Neural cell (in vitro differentiated cells): Measurements from ENCODE around the gene MOCOS. TPM values are rescaled to one million over a fixed set of nuclear protein-coding genes. Genes with fewer than 3 reads are reported as not detected.

Source experiments
- H2AFZ ChIP-seq: fragments of 200-600, 300-800 bp; sonication (generic), shearing (Covaris generic); 2 replicates; pipeline ENCODE4 v1.6.0; 2014; ENCODE audit warnings: low read depth, mild to moderate bottlenecking, antibody characterized with exemption, low read length, moderate library complexity
- H3F3A ChIP-seq: fragments of 200-600 bp; shearing (Covaris generic); 2 replicates; pipeline ENCODE4 v1.6.1; 2016; ENCODE audit warnings: mild to moderate bottlenecking, moderate library complexity, mixed read lengths, antibody characterized with exemption, low read length; ENCODE audit not compliant: insufficient read depth, poor library complexity, severe bottlenecking
- H3K27ac ChIP-seq: fragments of 200-600, 300-800 bp; sonication (generic), shearing (Covaris generic); 2 replicates; pipeline ENCODE4 v1.5.1; 2014; ENCODE audit warnings: mild to moderate bottlenecking, low read length, moderate library complexity
- H3K27me3 ChIP-seq: fragments of 300-800, 200-600 bp; sonication (generic), shearing (Covaris generic); 2 replicates; pipeline ENCODE4 v1.6.0; 2014; ENCODE audit warnings: mild to moderate bottlenecking, low read depth, low read length, moderate library complexity; ENCODE audit not compliant: insufficient read depth
- H3K36me3 ChIP-seq: fragments of 300-800, 200-600 bp; sonication (generic), shearing (Covaris generic); 2 replicates; pipeline ENCODE4 v1.5.1; 2014; ENCODE audit warnings: mild to moderate bottlenecking, antibody characterized with exemption, low read length, moderate library complexity; ENCODE audit not compliant: insufficient read depth
- H3K4me2 ChIP-seq: fragments of 300-800, 200-600 bp; sonication (generic), shearing (Covaris generic); 2 replicates; pipeline ENCODE4 v1.6.0; 2014; ENCODE audit warnings: mild to moderate bottlenecking, low read length
- H3K4me3 ChIP-seq: fragments of 300-800, 200-600 bp; sonication (generic), shearing (Covaris generic); 2 replicates; pipeline ENCODE4 v1.5.1; 2014; ENCODE audit warnings: mild to moderate bottlenecking, low read length, moderate library complexity
- H3K79me2 ChIP-seq: fragments of 200-600 bp; shearing (Covaris generic); replicated peaks from 2 replicates; pipeline ENCODE4 v1.6.0; 2014; ENCODE audit warnings: mild to moderate bottlenecking, low read length, moderate library complexity; ENCODE audit not compliant: insufficient read depth
- H3K9ac ChIP-seq: fragments of 300-800, 200-600 bp; sonication (generic), shearing (Covaris generic); 2 replicates; pipeline ENCODE4 v1.6.1; 2016; ENCODE audit warnings: mild to moderate bottlenecking, low read length, mixed read lengths
- H3K9me2 ChIP-seq: fragments of 200-600 bp; shearing (Covaris generic); 2 replicates; pipeline ENCODE4 v1.6.1; 2016; ENCODE audit warnings: mild to moderate bottlenecking, low read length, mixed read lengths; ENCODE audit not compliant: insufficient read depth
- H3K9me3 ChIP-seq: fragments of 200-600, 300-800 bp; sonication (generic), shearing (Covaris generic); 2 replicates; pipeline ENCODE4 v1.6.1; 2016; ENCODE audit warnings: mild to moderate bottlenecking, mixed run types, low read length, moderate library complexity, mixed read lengths
- H4K20me1 ChIP-seq: fragments of 200-600 bp; shearing (Covaris generic); 2 replicates; pipeline ENCODE4 v1.6.1; 2016; ENCODE audit warnings: mild to moderate bottlenecking, mixed run types; ENCODE audit not compliant: insufficient read depth
- EP300 ChIP-seq: fragments of 450-650 bp; conservative IDR thresholded peaks from 2 replicates; pipeline ENCODE4 v1.6.1; 2014; ENCODE audit warnings: antibody characterized with exemption, mild to moderate bottlenecking, moderate library complexity; ENCODE audit not compliant: poor library complexity, severe bottlenecking
- EZH2 ChIP-seq: fragments of 200-600, 300-800 bp; shearing (Covaris generic), sonication (generic); IDR thresholded peaks from 2 replicates; pipeline ENCODE4 v1.6.1; 2014; ENCODE audit warnings: antibody characterized with exemption, low read length, borderline replicate concordance, mild to moderate bottlenecking; ENCODE audit not compliant: insufficient read depth, poor library complexity, severe bottlenecking
- MXI1 ChIP-seq: fragments of 450-650 bp; conservative IDR thresholded peaks from 2 replicates; pipeline ENCODE4 v1.6.1; 2014; ENCODE audit warnings: antibody characterized with exemption, mild to moderate bottlenecking; ENCODE audit not compliant: poor library complexity, severe bottlenecking
- POLR2AphosphoS5 ChIP-seq: IDR thresholded peaks from 2 replicates; pipeline ENCODE4 v1.6.1; 2012
- RAD21 ChIP-seq: fragments of 450-650 bp; conservative IDR thresholded peaks from 2 replicates; pipeline ENCODE4 v1.6.1; 2014; ENCODE audit warnings: antibody characterized with exemption, mild to moderate bottlenecking, moderate library complexity
- SMC3 ChIP-seq: fragments of 450-650 bp; conservative IDR thresholded peaks from 2 replicates; pipeline ENCODE4 v1.6.1; 2014; ENCODE audit warnings: antibody characterized with exemption, mild to moderate bottlenecking, moderate library complexity; ENCODE audit not compliant: poor library complexity
- TAF1 ChIP-seq: IDR thresholded peaks from 2 replicates; pipeline ENCODE4 v1.6.1; 2012; ENCODE audit warnings: low read depth
- polyA plus RNA-seq: library from polyadenylated mRNA; depleted of rRNA; stranded (reverse); fragments of >200 nt; gene quantifications from 2 replicates; pipeline ENCODE4 v1.2.3, GENCODE V29; 2014
- TF ChIP-seq, protein P1 (sequence below): fragments of 450-650 bp; IDR thresholded peaks from 2 replicates; pipeline ENCODE4 v1.5.1; 2014; ENCODE audit warnings: antibody characterized with exemption, mild to moderate bottlenecking, moderate library complexity; ENCODE audit not compliant: poor library complexity, severe bottlenecking
- TF ChIP-seq, protein P2 (sequence below): IDR thresholded peaks from 2 replicates; pipeline ENCODE4 v1.6.1; 2012; ENCODE audit warnings: borderline replicate concordance

The MOCOS gene
- polyA plus RNA-seq, 1 donor from 2014 or later, result not detected

DNA sequence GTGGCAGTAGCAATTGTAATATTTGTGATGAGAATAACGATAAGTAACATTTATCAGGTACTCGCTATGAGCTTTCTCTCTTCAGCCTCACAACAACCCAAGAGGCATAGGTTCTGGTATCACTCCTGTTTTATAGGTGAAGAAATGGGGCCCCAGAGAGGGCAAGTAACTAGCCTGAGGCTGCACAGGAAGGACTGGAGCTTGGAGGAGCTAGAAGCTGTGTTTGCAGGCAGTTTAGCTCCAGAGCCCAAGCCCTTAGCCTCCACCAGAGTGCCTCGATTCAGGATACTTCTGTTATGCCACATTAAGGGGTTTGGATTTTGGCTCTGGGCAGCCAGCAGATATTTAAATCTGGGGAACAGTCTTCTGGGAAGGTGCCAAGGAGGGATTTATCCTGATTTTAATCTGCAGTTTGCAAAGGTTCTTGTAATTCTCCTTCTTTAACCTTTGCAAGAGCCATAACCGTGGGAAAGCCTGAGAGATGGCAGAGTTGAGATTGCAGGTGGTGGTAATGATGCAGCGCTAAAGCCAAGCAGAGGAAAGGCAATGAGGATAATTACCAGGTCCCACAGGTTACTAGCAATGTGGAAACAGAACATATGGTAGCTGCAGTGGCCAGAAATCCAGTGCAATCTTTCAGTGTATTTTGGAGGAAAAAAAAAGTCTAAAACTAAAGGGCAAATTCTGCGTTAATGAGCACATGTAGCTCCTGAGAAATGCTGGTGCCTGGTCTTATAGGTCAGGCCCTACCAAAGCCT is 9.1 kb downstream of the MOCOS start:
- Histone ChIP-seq H3K9ac (no peak overlapping the region), H3K9me2 (no peaks in the 10 kb centered on the region), H3K4me2 (no peak overlapping the region), H3K27me3 (no peaks in the 10 kb centered on the region), H3F3A (no peaks in the 10 kb centered on the region), H2AFZ (no peak overlapping the region), H3K4me3 (no peak overlapping the region), H3K79me2 (no peaks in the 10 kb centered on the region), H3K27ac (no peak overlapping the region), H3K36me3 (no peaks in the 10 kb centered on the region), H4K20me1 (no peaks in the 10 kb centered on the region), H3K9me3 (no peaks in the 10 kb centered on the region)
- TF ChIP-seq EP300, result no peak
- TF ChIP-seq, protein P1, sequence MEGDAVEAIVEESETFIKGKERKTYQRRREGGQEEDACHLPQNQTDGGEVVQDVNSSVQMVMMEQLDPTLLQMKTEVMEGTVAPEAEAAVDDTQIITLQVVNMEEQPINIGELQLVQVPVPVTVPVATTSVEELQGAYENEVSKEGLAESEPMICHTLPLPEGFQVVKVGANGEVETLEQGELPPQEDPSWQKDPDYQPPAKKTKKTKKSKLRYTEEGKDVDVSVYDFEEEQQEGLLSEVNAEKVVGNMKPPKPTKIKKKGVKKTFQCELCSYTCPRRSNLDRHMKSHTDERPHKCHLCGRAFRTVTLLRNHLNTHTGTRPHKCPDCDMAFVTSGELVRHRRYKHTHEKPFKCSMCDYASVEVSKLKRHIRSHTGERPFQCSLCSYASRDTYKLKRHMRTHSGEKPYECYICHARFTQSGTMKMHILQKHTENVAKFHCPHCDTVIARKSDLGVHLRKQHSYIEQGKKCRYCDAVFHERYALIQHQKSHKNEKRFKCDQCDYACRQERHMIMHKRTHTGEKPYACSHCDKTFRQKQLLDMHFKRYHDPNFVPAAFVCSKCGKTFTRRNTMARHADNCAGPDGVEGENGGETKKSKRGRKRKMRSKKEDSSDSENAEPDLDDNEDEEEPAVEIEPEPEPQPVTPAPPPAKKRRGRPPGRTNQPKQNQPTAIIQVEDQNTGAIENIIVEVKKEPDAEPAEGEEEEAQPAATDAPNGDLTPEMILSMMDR, result no peak
- no peak for TF ChIP-seq MXI1
- TF ChIP-seq, protein P2, sequence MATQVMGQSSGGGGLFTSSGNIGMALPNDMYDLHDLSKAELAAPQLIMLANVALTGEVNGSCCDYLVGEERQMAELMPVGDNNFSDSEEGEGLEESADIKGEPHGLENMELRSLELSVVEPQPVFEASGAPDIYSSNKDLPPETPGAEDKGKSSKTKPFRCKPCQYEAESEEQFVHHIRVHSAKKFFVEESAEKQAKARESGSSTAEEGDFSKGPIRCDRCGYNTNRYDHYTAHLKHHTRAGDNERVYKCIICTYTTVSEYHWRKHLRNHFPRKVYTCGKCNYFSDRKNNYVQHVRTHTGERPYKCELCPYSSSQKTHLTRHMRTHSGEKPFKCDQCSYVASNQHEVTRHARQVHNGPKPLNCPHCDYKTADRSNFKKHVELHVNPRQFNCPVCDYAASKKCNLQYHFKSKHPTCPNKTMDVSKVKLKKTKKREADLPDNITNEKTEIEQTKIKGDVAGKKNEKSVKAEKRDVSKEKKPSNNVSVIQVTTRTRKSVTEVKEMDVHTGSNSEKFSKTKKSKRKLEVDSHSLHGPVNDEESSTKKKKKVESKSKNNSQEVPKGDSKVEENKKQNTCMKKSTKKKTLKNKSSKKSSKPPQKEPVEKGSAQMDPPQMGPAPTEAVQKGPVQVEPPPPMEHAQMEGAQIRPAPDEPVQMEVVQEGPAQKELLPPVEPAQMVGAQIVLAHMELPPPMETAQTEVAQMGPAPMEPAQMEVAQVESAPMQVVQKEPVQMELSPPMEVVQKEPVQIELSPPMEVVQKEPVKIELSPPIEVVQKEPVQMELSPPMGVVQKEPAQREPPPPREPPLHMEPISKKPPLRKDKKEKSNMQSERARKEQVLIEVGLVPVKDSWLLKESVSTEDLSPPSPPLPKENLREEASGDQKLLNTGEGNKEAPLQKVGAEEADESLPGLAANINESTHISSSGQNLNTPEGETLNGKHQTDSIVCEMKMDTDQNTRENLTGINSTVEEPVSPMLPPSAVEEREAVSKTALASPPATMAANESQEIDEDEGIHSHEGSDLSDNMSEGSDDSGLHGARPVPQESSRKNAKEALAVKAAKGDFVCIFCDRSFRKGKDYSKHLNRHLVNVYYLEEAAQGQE, result no peak
- no peak for TF ChIP-seq TAF1
- no peak for TF ChIP-seq EZH2
- no peak for TF ChIP-seq RAD21
- TF ChIP-seq SMC3, result no peak
- TF ChIP-seq POLR2AphosphoS5, result no peak

DNA sequence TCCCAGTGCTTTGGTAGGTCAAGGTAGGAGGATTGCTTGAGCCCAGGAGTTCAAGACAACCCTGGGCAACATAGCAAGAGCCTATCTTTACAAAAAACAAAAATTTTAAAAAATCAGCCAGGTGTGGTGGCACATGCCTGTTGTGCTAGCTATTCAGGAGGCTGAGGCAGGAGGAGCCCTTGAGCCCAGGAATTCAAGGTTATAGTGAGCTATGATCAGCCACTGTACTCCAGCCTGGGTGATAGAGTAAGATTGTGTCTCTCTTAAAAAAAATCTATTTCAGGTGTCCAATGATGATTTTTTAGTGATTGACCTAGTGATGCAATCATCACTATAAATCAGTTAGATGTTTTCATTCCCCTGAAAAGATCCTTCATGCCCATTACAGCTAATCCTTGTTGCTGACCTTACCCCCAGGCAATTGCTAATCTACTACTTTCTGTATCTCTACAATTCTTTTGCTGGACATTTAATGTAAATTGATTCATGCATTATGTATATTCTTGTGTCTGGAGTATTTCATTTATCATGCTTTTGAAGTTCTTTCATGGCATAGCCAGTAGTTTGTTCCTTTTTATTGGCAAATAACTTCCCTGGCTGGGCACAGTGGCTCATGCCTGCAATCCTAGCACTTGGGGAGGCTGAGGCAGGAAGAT is 10.3 kb downstream of the MOCOS start:
- H3K9me2 ChIP-seq, result no peaks in the 10 kb centered on the region

More for the DNA sequence above, 10.3 kb downstream of the MOCOS start:
- no peaks in the 10 kb centered on the region for H3K27me3 ChIP-seq
- no peaks in the 10 kb centered on the region for H3K79me2 ChIP-seq
- H4K20me1 ChIP-seq, result no peaks in the 10 kb centered on the region
- no peak overlapping the region for H3K4me2 ChIP-seq
- TF ChIP-seq, protein P1, result no peak
- TF ChIP-seq, protein P2, result no peak
- no peak overlapping the region for H3K27ac ChIP-seq
- H2AFZ ChIP-seq, result no peak overlapping the region
- H3K9ac ChIP-seq, result no peak overlapping the region
- no peaks in the 10 kb centered on the region for H3F3A ChIP-seq
- H3K4me3 ChIP-seq, result no peak overlapping the region
- no peaks in the 10 kb centered on the region for H3K9me3 ChIP-seq
- no peaks in the 10 kb centered on the region for H3K36me3 ChIP-seq
